ENCODE measurements around the gene ASPG.

DNA sequence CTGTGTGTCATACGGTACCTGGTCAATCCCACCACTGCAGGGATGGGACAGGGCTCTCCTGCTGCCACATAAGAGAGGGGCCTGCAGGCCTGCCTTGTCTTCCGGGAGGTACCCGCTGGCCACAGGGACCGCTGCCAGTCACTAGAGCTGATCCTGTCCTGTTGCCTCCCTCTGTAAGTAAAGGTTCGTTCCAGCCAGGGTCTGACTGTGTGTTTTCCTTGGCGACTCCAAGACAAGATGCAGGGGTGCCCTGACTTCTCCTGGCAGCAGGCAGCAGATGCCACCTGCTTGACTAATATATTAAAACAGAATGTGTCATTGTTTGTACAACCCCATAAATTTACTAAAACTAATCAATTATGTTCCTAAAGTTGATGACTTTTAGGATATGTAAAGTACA is 41.5 kb upstream of the ASPG start:
- TF ChIP-seq EZH2phosphoT487 (IDR thresholded peaks at IDR 0.05; ENCODE audit: low read depth, severe bottlenecking, unreplicated experiment), result no peak
- TF ChIP-seq, protein P1, sequence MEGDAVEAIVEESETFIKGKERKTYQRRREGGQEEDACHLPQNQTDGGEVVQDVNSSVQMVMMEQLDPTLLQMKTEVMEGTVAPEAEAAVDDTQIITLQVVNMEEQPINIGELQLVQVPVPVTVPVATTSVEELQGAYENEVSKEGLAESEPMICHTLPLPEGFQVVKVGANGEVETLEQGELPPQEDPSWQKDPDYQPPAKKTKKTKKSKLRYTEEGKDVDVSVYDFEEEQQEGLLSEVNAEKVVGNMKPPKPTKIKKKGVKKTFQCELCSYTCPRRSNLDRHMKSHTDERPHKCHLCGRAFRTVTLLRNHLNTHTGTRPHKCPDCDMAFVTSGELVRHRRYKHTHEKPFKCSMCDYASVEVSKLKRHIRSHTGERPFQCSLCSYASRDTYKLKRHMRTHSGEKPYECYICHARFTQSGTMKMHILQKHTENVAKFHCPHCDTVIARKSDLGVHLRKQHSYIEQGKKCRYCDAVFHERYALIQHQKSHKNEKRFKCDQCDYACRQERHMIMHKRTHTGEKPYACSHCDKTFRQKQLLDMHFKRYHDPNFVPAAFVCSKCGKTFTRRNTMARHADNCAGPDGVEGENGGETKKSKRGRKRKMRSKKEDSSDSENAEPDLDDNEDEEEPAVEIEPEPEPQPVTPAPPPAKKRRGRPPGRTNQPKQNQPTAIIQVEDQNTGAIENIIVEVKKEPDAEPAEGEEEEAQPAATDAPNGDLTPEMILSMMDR (IDR thresholded peaks at IDR 0.05; ENCODE audit: poor library complexity), result no peak

Data from hepatocyte (in vitro differentiated cells).